Thyroid gland (tissue), 4 donors: ENCODE data around the gene DSG2.

Source experiments
- POLR2A ChIP-seq, 2 donors: fragments of 450-650 bp; IDR thresholded peaks; one replicate each; pipeline ENCODE4 v1.6.1; 2017; ENCODE audit warnings: antibody characterized with exemption in 2 of 2, mild to moderate bottlenecking in 2 of 2, moderate library complexity in 1 of 2
- TF ChIP-seq, protein P1 (sequence below), 6 experiments: fragments of 200-600 bp in 3 of 6; fragments of 450-650 bp in 3 of 6; sonication (generic) in 3 of 6; IDR thresholded peaks; one replicate each; pipeline ENCODE4 v1.5.1; 2016 to 2019; ENCODE audit warnings: antibody characterized with exemption in 6 of 6, mild to moderate bottlenecking in 2 of 6, inconsistent platforms in 1 of 6, moderate library complexity in 1 of 6

DNA sequence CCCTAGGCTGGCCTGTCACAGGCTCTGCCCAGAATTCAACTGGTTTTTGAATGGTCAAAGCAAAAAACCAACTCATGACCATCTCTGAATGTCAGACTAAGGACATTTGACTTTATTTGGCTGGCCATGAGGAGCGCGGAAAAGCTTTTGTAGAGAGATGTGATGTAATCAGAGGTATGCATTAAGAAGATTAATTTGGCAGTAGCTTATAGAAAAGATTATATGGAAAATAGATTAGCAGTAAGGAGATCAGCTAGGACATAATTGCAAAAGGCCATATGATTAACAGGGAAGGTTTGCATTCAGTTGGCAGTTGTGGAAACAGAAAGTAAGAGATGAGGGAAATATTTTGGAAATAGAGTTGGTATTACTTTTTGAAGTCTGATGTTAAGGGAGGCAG, 81.4 kb downstream of the DSG2 start:
- TF ChIP-seq, protein P1, sequence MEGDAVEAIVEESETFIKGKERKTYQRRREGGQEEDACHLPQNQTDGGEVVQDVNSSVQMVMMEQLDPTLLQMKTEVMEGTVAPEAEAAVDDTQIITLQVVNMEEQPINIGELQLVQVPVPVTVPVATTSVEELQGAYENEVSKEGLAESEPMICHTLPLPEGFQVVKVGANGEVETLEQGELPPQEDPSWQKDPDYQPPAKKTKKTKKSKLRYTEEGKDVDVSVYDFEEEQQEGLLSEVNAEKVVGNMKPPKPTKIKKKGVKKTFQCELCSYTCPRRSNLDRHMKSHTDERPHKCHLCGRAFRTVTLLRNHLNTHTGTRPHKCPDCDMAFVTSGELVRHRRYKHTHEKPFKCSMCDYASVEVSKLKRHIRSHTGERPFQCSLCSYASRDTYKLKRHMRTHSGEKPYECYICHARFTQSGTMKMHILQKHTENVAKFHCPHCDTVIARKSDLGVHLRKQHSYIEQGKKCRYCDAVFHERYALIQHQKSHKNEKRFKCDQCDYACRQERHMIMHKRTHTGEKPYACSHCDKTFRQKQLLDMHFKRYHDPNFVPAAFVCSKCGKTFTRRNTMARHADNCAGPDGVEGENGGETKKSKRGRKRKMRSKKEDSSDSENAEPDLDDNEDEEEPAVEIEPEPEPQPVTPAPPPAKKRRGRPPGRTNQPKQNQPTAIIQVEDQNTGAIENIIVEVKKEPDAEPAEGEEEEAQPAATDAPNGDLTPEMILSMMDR (IDR thresholded peaks at IDR 0.05): no peak
- no peak for TF ChIP-seq POLR2A (IDR thresholded peaks at IDR 0.05)
